GM12878 (cell line): ENCODE measurements around the gene PPP4R4.

ENCODE experiments used
- DPF2 ChIP-seq: fragments of 450-650 bp; IDR thresholded peaks from 2 replicates; pipeline ENCODE4 v1.6.1; 2017; ENCODE audit warnings: mild to moderate bottlenecking
- YBX1 ChIP-seq: fragments of 450-650 bp; IDR thresholded peaks from 2 replicates; pipeline ENCODE4 v1.6.1; 2016; ENCODE audit warnings: antibody characterized with exemption
- TF ChIP-seq, protein P1 (sequence below), 3 experiments: IDR thresholded peaks in 2 of 3; conservative IDR thresholded peaks in 1 of 3; 2 replicates each; pipeline ENCODE4 v1.5.1; 2011; ENCODE audit warnings: low read depth in 3 of 3, low read length in 3 of 3, mild to moderate bottlenecking in 3 of 3, control low read depth in 2 of 3, moderate library complexity in 2 of 3, inconsistent platforms in 1 of 3, mixed read lengths in 1 of 3; ENCODE audit not compliant: control insufficient read depth in 2 of 3, insufficient read depth in 1 of 3; ENCODE audit errors: extremely low read depth in 1 of 3

DNA sequence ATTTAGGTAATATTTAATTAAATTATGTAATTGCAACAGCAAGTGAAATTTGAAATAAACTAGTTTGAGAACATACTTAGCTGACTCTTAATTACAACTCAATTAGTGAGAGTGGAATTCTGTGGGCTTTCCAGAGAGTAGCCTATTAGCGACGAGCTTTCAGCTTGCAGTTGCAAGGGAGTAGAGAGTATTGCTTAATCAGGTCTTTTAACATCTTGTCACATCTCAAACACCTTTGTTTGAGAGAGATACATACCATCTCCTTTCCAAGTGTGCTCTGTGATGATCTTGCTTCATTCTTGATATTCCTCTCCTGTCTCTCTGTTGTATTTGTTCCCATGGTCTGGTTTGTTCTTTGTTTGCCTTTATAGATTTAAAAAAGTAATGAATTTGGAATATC lies 7.7 kb downstream of the PPP4R4 start:
- TF ChIP-seq DPF2: no peak
- TF ChIP-seq YBX1: no peak
- TF ChIP-seq, protein P1, sequence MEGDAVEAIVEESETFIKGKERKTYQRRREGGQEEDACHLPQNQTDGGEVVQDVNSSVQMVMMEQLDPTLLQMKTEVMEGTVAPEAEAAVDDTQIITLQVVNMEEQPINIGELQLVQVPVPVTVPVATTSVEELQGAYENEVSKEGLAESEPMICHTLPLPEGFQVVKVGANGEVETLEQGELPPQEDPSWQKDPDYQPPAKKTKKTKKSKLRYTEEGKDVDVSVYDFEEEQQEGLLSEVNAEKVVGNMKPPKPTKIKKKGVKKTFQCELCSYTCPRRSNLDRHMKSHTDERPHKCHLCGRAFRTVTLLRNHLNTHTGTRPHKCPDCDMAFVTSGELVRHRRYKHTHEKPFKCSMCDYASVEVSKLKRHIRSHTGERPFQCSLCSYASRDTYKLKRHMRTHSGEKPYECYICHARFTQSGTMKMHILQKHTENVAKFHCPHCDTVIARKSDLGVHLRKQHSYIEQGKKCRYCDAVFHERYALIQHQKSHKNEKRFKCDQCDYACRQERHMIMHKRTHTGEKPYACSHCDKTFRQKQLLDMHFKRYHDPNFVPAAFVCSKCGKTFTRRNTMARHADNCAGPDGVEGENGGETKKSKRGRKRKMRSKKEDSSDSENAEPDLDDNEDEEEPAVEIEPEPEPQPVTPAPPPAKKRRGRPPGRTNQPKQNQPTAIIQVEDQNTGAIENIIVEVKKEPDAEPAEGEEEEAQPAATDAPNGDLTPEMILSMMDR (IDR thresholded peaks at IDR 0.05 in 2 of 3, conservative IDR thresholded peaks at IDR 0.05 in 1 of 3; ENCODE audit: control insufficient read depth in 2 of 3, extremely low read depth in 1 of 3, insufficient read depth in 1 of 3, low read depth in 3 of 3, low read length in 3 of 3): no peak
